PC-3 (cell line): ENCODE measurements around the gene TOX4. TPM values are rescaled to one million over a fixed set of nuclear protein-coding genes. Genes with fewer than 3 reads are reported as not detected.
A peak's percentile ranks its signal among the peaks of the same experiment; 100 is the strongest.

Experiments
- ATAC-seq: fragments of 200-7000 bp; cut with Tn5 transposase; 2 replicates; pipeline ENCODE4 v1.9.1; 2020; ENCODE audit warnings: mild to moderate bottlenecking, moderate library complexity
- BruUV-seq: library from RNA; stranded (reverse); fragments of 400-500 nt; replicated peaks from 2 replicates; lab custom pipeline; 2021; lab: Mats Ljungman, UMichigan
- CTCF ChIA-PET: fragments of 300-600 bp; sonication (Branson Sonifier 250); formaldehyde crosslinking; loops from one replicate; lab custom pipeline; 2022; ENCODE audit warnings: antibody characterized with exemption; lab: Charles Lee
- POLR2A ChIA-PET: fragments of 300-600 bp; sonication (Branson Sonifier 250); formaldehyde crosslinking; loops from one replicate; lab custom pipeline; 2022; ENCODE audit warnings: antibody characterized with exemption; ENCODE audit not compliant: unreplicated experiment; lab: Charles Lee
- DNase-seq: peaks from one replicate; pipeline ENCODE4 v3.0.0-alpha.2; 2015
- H2AFZ ChIP-seq: fragments of 300-600 bp; sonication (generic); 2 replicates; pipeline ENCODE4 v1.6.0; 2016; ENCODE audit warnings: antibody characterized with exemption, low read length
- H3F3A ChIP-seq: fragments of 300-600 bp; sonication (generic); one replicate; pipeline ENCODE4 v1.6.0; 2017; ENCODE audit warnings: antibody characterized with exemption, low read length, control low read depth, mild to moderate bottlenecking; ENCODE audit not compliant: unreplicated experiment
- H3K27ac ChIP-seq: fragments of 300-600 bp; sonication (generic); 2 replicates; pipeline ENCODE4 v1.5.1; 2016; ENCODE audit warnings: mild to moderate bottlenecking, low read length
- H3K27me3 ChIP-seq: fragments of 300-600 bp; sonication (generic); 2 replicates; pipeline ENCODE4 v1.6.1; 2016; ENCODE audit warnings: low read length, mixed read lengths
- H3K36me3 ChIP-seq: fragments of 300-600 bp; sonication (generic); 2 replicates; pipeline ENCODE4 v1.6.1; 2016; ENCODE audit warnings: low read depth, mixed run types, low read length, mixed read lengths
- H3K4me1 ChIP-seq: fragments of 300-600 bp; sonication (generic); 2 replicates; pipeline ENCODE4 v1.5.1; 2016; ENCODE audit warnings: low read length; ENCODE audit not compliant: insufficient read depth
- H3K4me2 ChIP-seq: fragments of 300-600 bp; sonication (generic); 2 replicates; pipeline ENCODE4 v1.6.0; 2016; ENCODE audit warnings: low read length
- H3K4me3 ChIP-seq: fragments of 300-600 bp; sonication (generic); 2 replicates; pipeline ENCODE4 v1.5.1; 2016; ENCODE audit warnings: mild to moderate bottlenecking, low read length, mixed read lengths
- H3K79me2 ChIP-seq: fragments of 300-600 bp; sonication (generic); 2 replicates; pipeline ENCODE4 v1.6.1; 2017; ENCODE audit warnings: low read length, mixed read lengths
- H3K9ac ChIP-seq: fragments of 300-600 bp; sonication (generic); 2 replicates; pipeline ENCODE4 v1.6.0; 2016; ENCODE audit warnings: mild to moderate bottlenecking, low read length
- H3K9me2 ChIP-seq: fragments of 300-600 bp; sonication (generic); replicated peaks from 2 replicates; pipeline ENCODE4 v1.6.1; 2016; ENCODE audit warnings: mixed run types, low read length, mixed read lengths
- H3K9me3 ChIP-seq: fragments of 300-600 bp; sonication (generic); 2 replicates; pipeline ENCODE4 v1.6.1; 2016; ENCODE audit warnings: low read length, mixed read lengths
- H4K20me1 ChIP-seq: fragments of 300-600 bp; sonication (generic); 2 replicates; pipeline ENCODE4 v1.6.1; 2016; ENCODE audit warnings: low read length, mixed read lengths
- CTCF ChIP-seq: fragments of 300-600 bp; sonication (generic); conservative IDR thresholded peaks from 2 replicates; pipeline ENCODE4 v1.5.1; 2017; ENCODE audit warnings: antibody characterized with exemption, low read depth, mild to moderate bottlenecking, low read length
- EZH2 ChIP-seq: fragments of 300-600 bp; sonication (generic); IDR thresholded peaks from one replicate; pipeline ENCODE4 v1.6.1; 2017; ENCODE audit warnings: antibody characterized with exemption, mild to moderate bottlenecking, low read length; ENCODE audit not compliant: unreplicated experiment
- EZH2phosphoT487 ChIP-seq: fragments of 300-600 bp; sonication (generic); IDR thresholded peaks from 2 replicates; pipeline ENCODE4 v1.6.1; 2018; ENCODE audit warnings: mild to moderate bottlenecking, antibody characterized with exemption, low read length, borderline replicate concordance
- intact Hi-C: fragments of 100-400 bp; cut with micrococcal nuclease; formaldehyde crosslinking; loops from 2 replicates; pipeline ENCODE4 v1.9.0; 2023
- total RNA-seq: library from RNA; depleted of rRNA; stranded (reverse); fragments of >200 nt; gene quantifications from 2 replicates; pipeline ENCODE4 v1.2.3, GENCODE V29; 2014

Gene TOX4
- total RNA-seq, 1 experiment from 2014 or later = 26.7 TPM

DNA sequence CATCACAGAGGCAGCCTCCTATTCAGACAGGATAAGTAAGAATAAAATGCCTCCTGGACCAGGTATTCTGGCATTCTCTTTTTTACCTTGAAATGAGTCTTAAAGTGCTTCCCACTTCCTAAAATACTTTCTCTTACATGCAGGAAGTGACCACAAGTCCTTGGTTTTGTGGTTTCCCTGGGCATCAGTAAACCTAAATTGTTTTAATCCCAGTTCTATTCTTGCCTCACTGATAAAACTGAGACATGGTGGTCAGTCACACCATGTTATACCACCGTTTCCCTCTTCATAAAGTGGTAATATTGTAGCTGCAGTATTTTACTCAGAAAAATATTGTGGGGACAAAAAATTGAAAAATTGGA lies 50.3 kb downstream of the TOX4 start:
- BruUV-seq = no TSS peak
- intact Hi-C loops = no loop called here

GRCh38 chr14:21528381-21529348 lies 51.7 kb downstream of the TOX4 start:
- ChIA-PET POLR2A (no interaction called here), CTCF (no interaction called here)
- H3K4me1 ChIP-seq = peaks cover 20% of the 10 kb centered on the region
- no peaks in the 10 kb centered on the region for H3K79me2 ChIP-seq
- peak overlapping the region; percentile 42 for H3K27ac ChIP-seq
- TF ChIP-seq EZH2 (no peak), CTCF (no peak), EZH2phosphoT487 (no peak)
- H3K9ac ChIP-seq = no peak overlapping the region
- peak; percentile 7; the same call in 1 of the 2 replicates for ATAC-seq
- H2AFZ ChIP-seq = peak overlapping the region; percentile 51
- intact Hi-C loops = no loop called here
- DNase-seq = peak; percentile 35
- peak overlapping the region; percentile 50 for H3K4me2 ChIP-seq
- H3K36me3 ChIP-seq = no peaks in the 10 kb centered on the region
- no peaks in the 10 kb centered on the region for H3K9me3 ChIP-seq
- H3F3A ChIP-seq = no peaks in the 10 kb centered on the region
- no TSS peak for BruUV-seq
- no peaks in the 10 kb centered on the region for H3K9me2 ChIP-seq
- H4K20me1 ChIP-seq = no peaks in the 10 kb centered on the region
- no peak overlapping the region for H3K4me3 ChIP-seq
- peaks cover 5% of the 10 kb centered on the region for H3K27me3 ChIP-seq

More for the DNA sequence above, 50.3 kb downstream of the TOX4 start:
- Histone ChIP-seq H3K4me2 (no peak overlapping the region), H3K4me3 (no peak overlapping the region), H3K9me3 (no peaks in the 10 kb centered on the region), H4K20me1 (no peaks in the 10 kb centered on the region), H3F3A (no peaks in the 10 kb centered on the region), H3K27ac (no peak overlapping the region), H3K9me2 (no peaks in the 10 kb centered on the region), H3K79me2 (no peaks in the 10 kb centered on the region), H3K9ac (no peak overlapping the region), H3K36me3 (no peaks in the 10 kb centered on the region), H3K4me1 (peaks cover 20% of the 10 kb centered on the region), H3K27me3 (no peaks in the 10 kb centered on the region), H2AFZ (no peak overlapping the region)
- ATAC-seq (no peak), DNase-seq (no peak)
- ChIA-PET CTCF (interaction anchor here (1.0 kb wide), 1 partner anchor 29 kb away, joined by 5 read pairs; no protein-coding TSS in a partner anchor), POLR2A (no interaction called here)
- TF ChIP-seq EZH2phosphoT487 (no peak), EZH2 (no peak), CTCF (no peak)

DNA sequence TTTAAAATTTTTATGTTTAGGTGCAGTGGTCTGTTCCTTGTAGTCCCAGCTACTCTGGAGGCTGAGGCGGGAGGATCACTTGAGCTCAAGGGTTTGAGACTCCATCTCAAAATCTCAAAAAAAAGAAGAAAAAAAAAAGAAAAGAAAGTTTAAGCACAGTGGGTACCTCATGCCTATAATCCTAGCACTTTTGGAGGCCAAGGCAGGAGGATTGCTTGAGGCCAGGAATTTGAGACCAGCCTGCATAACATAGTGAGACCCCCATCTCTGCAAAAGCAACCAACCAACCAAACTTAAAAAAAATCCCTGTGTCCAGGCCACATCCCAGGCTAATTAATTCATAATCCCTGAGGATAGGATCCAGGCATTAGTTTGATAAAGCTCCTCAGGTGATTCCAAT lies 52.5 kb downstream of the TOX4 start:
- no peaks in the 10 kb centered on the region for H3K9me3 ChIP-seq
- peaks cover 12% of the 10 kb centered on the region for H3K27me3 ChIP-seq
- no peaks in the 10 kb centered on the region for H3F3A ChIP-seq
- DNase-seq (no peak), ATAC-seq (no peak)
- no peak overlapping the region for H3K27ac ChIP-seq
- H3K36me3 ChIP-seq = no peaks in the 10 kb centered on the region
- BruUV-seq = no TSS peak
- peaks cover 20% of the 10 kb centered on the region for H3K4me1 ChIP-seq
- TF ChIP-seq CTCF = no peak
- no peak for TF ChIP-seq EZH2
- no peak for TF ChIP-seq EZH2phosphoT487
- intact Hi-C loops = no loop called here
- no peaks in the 10 kb centered on the region for H3K79me2 ChIP-seq
- CTCF ChIA-PET = no interaction called here
- H3K4me2 ChIP-seq = no peak overlapping the region
- no peak overlapping the region for H3K4me3 ChIP-seq
- H3K9ac ChIP-seq = no peak overlapping the region
- no peaks in the 10 kb centered on the region for H4K20me1 ChIP-seq
- POLR2A ChIA-PET = no interaction called here
- H3K9me2 ChIP-seq = no peaks in the 10 kb centered on the region
- no peak overlapping the region for H2AFZ ChIP-seq
